Glomerular visceral epithelial cell (primary cell): Measurements from ENCODE around the gene TMEM213.

Source experiments
- DNase-seq: peaks from one replicate; pipeline ENCODE4 v3.0.0-alpha.2; 2016; ENCODE audit errors: extremely low spot score

TMEM213 gene

GRCh38 chr7:138875794-138876193, 78.0 kb downstream of the TMEM213 start:
- peak; percentile 90 for DNase-seq

DNA sequence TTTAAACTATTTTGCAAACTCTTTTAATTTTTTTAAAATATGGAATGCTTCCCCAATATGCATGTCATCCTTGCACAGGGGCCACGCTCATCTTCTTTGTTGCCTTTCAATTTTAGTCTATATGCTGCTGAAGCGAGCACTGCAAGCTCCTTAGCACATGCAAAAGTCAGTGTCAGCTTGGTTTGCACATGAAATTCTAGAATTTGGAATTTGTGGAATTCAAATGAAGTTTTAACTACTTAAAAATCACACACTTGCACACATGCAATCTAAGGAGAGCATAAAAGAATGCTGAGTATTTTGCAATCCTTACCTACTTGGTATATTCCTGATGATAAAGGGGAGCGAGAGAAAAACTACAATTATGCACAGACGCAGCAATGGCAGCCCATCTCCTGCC, 78.5 kb downstream of the TMEM213 start:
- DNase-seq: no peak

DNA sequence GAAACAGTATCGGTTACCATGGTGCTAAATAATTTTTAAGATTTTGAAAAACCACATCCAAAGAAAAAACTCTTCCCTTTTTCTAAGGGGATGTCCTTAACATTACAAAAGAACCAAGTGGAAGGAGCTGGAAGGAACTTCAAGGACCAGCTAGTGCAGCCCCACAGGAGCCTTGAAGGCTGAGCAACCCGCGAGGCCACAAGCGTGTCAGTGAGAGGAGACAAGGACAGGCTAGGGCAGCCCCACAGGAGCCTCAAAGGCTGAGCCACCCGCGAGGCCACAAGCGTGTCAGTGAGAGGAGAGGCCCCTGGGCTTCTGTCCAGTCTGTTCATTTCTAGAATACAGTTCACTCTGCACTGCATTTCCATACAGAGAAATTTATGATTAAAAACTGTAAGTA, 80.3 kb downstream of the TMEM213 start:
- DNase-seq: no peak

DNA sequence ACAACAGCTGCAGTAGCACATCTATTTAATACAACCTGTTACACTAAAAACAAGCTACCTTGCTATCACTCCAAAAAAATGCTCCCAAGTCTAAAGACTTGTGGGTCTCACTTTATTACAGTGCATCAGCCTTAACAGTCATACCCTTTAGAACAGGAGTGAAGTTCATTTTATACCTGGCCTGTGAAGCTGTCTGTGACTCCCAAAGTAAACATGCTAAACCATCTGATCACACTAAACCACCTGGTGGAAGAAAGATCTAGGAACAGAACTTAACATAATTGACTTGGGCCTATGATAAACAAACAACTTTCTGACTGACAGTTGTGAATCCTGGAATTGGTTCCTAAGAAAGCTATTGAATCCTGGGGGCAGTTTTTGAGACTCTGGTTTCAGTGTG, 81.1 kb downstream of the TMEM213 start:
- DNase-seq: no peak

DNA sequence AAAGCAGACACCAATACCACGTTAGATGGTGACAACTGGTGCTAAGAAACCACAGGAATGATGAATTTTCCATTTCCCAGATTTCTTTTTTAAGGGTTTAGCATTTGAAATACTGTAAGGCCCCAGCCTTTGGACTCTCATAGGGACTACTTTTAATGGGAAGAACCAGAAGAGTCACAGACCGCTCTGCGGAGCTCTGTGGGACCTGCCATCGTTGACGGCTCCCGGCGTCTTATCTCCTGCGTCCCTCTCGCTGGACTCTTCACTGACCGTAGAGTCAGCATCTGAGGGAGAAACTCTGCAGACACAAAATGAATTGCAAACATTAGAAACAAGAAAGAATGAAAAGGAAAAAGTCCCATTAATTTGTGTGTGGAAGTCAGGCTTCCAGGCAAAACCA, 81.6 kb downstream of the TMEM213 start:
- DNase-seq: no peak

DNA sequence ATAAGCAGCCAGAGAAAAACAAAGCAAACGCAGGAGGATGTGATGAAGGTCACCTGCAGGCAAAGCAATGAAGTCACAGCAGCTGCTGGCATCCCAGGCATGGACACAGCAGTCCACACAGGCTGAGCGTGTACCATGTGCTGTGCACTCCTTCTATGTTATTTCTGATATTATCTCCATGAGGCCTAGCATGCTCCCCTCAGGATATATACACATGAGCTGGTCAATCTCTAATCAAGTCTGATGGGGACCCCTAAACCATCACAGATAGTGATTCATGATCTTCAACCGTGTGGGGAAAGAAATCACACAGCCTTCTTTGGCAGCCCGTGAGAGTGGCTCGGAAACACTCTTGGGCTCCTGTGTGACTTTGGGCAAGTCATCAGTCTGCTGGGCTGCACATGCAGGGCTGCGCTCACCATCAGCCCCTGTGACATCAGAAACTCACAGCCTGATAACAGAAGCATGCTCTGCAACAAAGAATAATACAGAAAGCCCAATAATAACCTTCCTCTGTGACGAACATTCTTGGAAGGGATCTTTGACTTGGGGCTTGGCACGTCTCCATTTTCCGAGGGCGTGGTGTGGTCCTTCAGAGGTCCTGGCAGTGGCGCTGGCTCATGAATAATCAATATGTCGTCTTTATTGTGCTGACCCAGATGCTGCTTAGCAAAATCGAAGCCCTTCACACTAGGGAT, 83.2 kb downstream of the TMEM213 start:
- DNase-seq: no peak

DNA sequence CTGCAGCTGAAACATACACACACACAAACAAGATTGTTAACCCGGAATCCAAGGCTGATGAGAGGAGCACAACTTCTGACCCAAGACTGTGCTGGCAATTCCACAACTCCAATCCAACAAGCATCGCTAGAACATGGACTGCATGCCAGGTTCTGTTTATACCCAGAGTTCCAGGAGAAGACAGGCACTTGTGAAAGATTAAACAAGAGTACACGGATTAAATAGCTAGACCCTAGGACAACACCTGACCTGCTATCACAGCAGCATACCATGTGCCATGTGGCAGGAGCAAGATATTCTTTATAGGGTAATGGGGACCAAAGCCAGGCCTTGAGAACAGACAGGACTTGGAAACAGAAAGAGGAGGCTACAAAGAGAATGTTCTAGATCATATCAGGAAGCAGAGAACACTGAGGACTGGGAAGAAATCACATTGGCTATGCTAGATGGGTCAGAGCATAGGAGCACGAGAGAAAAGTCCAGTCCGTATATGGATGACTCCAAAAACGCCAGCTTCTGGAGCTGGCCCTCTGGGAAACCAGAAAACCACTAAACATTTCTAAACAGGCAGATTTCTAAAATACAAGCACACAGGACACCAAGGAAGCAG, 83.9 kb downstream of the TMEM213 start:
- DNase-seq: no peak

DNA sequence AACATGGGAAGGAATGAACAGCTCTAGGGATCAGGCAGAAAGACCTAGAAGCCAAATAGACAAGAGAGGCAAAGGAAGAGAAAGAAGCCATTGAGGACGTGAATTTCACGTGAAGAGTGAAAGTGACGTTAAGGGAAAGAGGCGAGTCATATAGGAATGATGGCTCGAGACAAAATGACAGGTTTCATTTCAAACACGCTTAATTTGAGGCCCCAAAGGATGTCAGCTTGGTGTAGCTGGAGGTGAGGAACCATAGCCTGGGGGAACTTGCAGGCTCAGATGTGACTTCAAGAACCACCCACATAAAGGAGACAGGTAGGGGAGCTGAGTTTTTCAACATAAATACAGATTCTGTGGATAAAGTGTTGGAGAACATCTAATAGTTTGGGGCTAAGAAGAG, 84.5 kb downstream of the TMEM213 start:
- DNase-seq: no peak

GRCh38 chr7:138885383-138886147, 87.8 kb downstream of the TMEM213 start:
- no peak for DNase-seq

DNA sequence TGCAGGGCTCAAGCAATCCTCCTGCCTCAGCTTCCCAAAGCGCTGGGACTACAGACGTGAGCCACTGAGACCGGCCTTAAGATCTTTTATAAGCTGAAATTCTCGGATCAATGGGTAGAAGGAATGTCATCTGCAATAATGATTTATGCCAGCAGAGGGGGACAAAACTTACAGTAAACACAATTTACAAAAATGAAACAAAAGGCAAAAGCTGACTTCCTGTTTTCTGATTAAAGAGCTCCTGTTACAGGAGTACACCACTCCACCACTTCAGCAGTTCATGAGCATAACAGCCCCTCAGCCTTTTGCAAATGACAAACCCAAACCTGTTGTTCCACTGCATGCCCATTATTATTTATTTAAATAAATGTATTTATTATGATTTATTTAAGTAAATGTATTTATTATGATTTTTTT, 88.7 kb downstream of the TMEM213 start:
- peak; percentile 74 for DNase-seq

DNA sequence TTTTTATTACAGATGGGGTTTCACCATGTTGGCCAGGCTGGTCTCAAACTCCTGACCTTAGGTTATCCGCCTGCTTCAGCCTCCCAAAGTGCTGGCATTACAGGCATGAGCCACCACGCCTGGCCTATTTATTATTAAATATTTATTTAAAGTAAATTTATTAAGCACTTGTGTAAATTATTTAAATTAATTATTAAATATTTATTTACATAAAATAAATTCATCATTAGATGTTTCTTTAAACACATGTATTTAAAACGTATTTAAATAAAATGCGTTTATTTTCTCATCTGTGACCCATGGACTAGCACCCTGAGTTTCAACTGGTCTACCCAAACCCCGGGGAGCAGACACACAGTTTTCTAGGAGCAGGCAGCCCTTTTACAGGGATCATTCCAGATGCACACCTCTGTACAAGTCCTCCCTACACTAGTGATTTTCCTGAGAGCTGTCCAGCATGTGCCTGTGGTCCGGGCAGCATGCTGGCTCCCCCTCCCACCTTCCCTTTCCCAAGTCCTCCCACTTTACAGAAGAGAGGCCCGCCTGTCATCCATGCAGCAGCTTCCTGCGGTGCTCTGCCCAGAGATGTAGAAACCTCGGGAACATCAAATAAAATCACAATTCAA, 89.4 kb downstream of the TMEM213 start:
- no peak for DNase-seq
